Liver (tissue), 9 donors: ENCODE results near the gene WDR7. TPM values are rescaled to one million over a fixed set of nuclear protein-coding genes. Genes with fewer than 3 reads are reported as not detected.

Source experiments
- DNase-seq: peaks from one replicate; pipeline ENCODE4 v3.0.0-alpha.2; 2017; ENCODE audit warnings: low spot score
- H3K27ac ChIP-seq, 2 donors: one replicate each; pipeline ENCODE4 v1.7.0; 2013; ENCODE audit warnings: inconsistent platforms in 2 of 2, low read length in 2 of 2, control low read depth in 1 of 2, low read depth in 1 of 2, mild to moderate bottlenecking in 1 of 2
- H3K27me3 ChIP-seq, 4 donors: one replicate each; pipeline versions ENCODE4 v1.6.1 to v1.7.0; 2013; ENCODE audit warnings: low read length in 3 of 4, inconsistent platforms in 1 of 4, mild to moderate bottlenecking in 1 of 4, moderate library complexity in 1 of 4; ENCODE audit not compliant: control insufficient read depth in 4 of 4, insufficient read depth in 4 of 4
- H3K36me3 ChIP-seq, 4 donors: one replicate each; pipeline versions ENCODE4 v1.6.1 to v1.7.0; 2013; ENCODE audit warnings: low read length in 3 of 4, mild to moderate bottlenecking in 3 of 4, low read depth in 1 of 4, moderate library complexity in 1 of 4; ENCODE audit not compliant: control insufficient read depth in 4 of 4, insufficient read depth in 3 of 4
- H3K4me1 ChIP-seq, 4 donors: one replicate each; pipeline versions ENCODE4 v1.6.1 to v1.7.0; 2013; ENCODE audit warnings: low read length in 3 of 4, mild to moderate bottlenecking in 3 of 4, moderate library complexity in 1 of 4; ENCODE audit not compliant: control insufficient read depth in 4 of 4, insufficient read depth in 4 of 4
- H3K4me3 ChIP-seq, 3 donors: one replicate each; pipeline versions ENCODE4 v1.6.1 to v1.7.0; 2013; ENCODE audit warnings: low read length in 3 of 3, control low read depth in 1 of 3, low read depth in 1 of 3, mild to moderate bottlenecking in 1 of 3
- H3K9ac ChIP-seq, 2 donors: one replicate each; pipeline ENCODE4 v1.7.0; 2013; ENCODE audit warnings: low read length in 2 of 2, mild to moderate bottlenecking in 2 of 2, moderate library complexity in 2 of 2, control low read depth in 1 of 2, low read depth in 1 of 2
- H3K9me3 ChIP-seq, 4 donors: one replicate each; pipeline versions ENCODE4 v1.6.1 to v1.7.0; 2013; ENCODE audit warnings: low read length in 3 of 4; ENCODE audit not compliant: control insufficient read depth in 4 of 4
- FOXA1 ChIP-seq: IDR thresholded peaks from 2 replicates; pipeline ENCODE4 v1.6.1; 2016; ENCODE audit warnings: antibody characterized with exemption
- FOXA2 ChIP-seq: IDR thresholded peaks from 2 replicates; pipeline ENCODE4 v1.6.1; 2016; ENCODE audit warnings: antibody characterized with exemption
- GABPA ChIP-seq, 2 donors: IDR thresholded peaks in 1 of 2; conservative IDR thresholded peaks in 1 of 2; 2 replicates each; pipeline ENCODE4 v1.6.1; 2016; ENCODE audit warnings: antibody characterized with exemption in 2 of 2, mild to moderate bottlenecking in 1 of 2, moderate library complexity in 1 of 2
- HNF4A ChIP-seq, 2 donors: conservative IDR thresholded peaks; 2 replicates each; pipeline ENCODE4 v1.6.1; 2016; ENCODE audit warnings: antibody characterized with exemption in 2 of 2, mild to moderate bottlenecking in 2 of 2
- NR2F2 ChIP-seq: IDR thresholded peaks from 2 replicates; pipeline ENCODE4 v1.6.1; 2016; ENCODE audit warnings: antibody characterized with exemption
- RAD21 ChIP-seq, 2 donors: IDR thresholded peaks; 2 replicates each; pipeline ENCODE4 v1.6.1; 2016; ENCODE audit warnings: antibody characterized with exemption in 2 of 2, mild to moderate bottlenecking in 2 of 2
- RXRA ChIP-seq, 2 donors: IDR thresholded peaks; 2 replicates each; pipeline ENCODE4 v1.6.1; 2017 to 2018; ENCODE audit warnings: antibody characterized with exemption in 2 of 2, mild to moderate bottlenecking in 1 of 2
- SP1 ChIP-seq: IDR thresholded peaks from 2 replicates; pipeline ENCODE4 v1.6.1; 2018; ENCODE audit warnings: antibody characterized with exemption, mild to moderate bottlenecking
- TAF1 ChIP-seq: conservative IDR thresholded peaks from 2 replicates; pipeline ENCODE4 v1.6.1; 2016; ENCODE audit warnings: antibody characterized with exemption, mild to moderate bottlenecking
- YY1 ChIP-seq: IDR thresholded peaks from 2 replicates; pipeline ENCODE4 v1.6.1; 2016; ENCODE audit warnings: antibody characterized with exemption, mild to moderate bottlenecking
- WGBS: extraction: QIAGEN DNeasy Blood & Tissue Kit; methylation state at CpG from one replicate; pipeline ENCODE4 v1.1.7; 2013; 5-methylcytosine and 5-hydroxymethylcytosine counted together
- polyA plus RNA-seq, 2 donors: library from polyadenylated mRNA; stranded (reverse) in 1 of 2; unstranded in 1 of 2; fragments of 200-250 nt in 1 of 2; fragments of >200 nt in 1 of 2; fragmentation: Nextera tagmentation in 1 of 2; extraction: Ambion mirVana in 1 of 2; gene quantifications; one replicate each; pipeline versions ENCODE4 v1.2.1 to v1.2.3, GENCODE V29; 2013 to 2015
- total RNA-seq, 2 donors: library from RNA; depleted of rRNA; stranded (reverse); fragments of >200 nt; gene quantifications; one replicate each; pipeline ENCODE4 v1.2.3, GENCODE V29; 2014
- TF ChIP-seq, protein P1 (sequence below): IDR thresholded peaks from 2 replicates; pipeline ENCODE4 v1.6.1; 2016; ENCODE audit warnings: antibody characterized with exemption, mild to moderate bottlenecking
- TF ChIP-seq, protein P2 (sequence below): IDR thresholded peaks from 2 replicates; pipeline ENCODE4 v1.6.1; 2016; ENCODE audit warnings: antibody characterized with exemption
- TF ChIP-seq, protein P3 (sequence below): IDR thresholded peaks from 2 replicates; pipeline ENCODE4 v1.6.1; 2016; ENCODE audit warnings: antibody characterized with exemption
- TF ChIP-seq, protein P4 (sequence below): IDR thresholded peaks from 2 replicates; pipeline ENCODE4 v1.6.1; 2016; ENCODE audit warnings: antibody characterized with exemption
- donor health status: healthy.
- donor health status: healthy.
- donor health status: healthy.
- donor health status: healthy.
- donor health status: healthy.

WDR7 gene
- total and polyA plus RNA-seq, 4 donors, result 4.5 to 26.6 (median 13.2) TPM

DNA sequence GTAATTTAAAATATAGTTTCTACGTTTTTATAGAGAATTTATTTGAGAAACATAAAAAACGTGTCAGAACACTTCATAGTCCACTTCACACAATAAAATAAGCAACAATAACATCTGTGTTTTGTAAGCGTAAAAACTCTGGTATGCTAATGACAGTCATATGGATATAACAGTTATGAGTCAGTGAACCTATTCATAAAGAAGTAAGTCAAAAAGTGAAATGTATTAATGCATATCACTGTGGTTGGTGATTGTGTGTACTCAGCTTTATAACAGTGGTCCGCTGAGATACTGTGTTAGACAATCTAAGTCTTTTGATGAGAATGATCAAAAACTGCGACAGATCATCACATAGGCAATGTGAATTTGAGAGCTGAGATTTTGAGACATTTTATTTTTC is 153.2 kb downstream of the WDR7 start:
- Histone ChIP-seq H3K36me3 (no peaks in the 10 kb centered on the region), H3K27ac (no peak overlapping the region), H3K4me1 (no peaks in the 10 kb centered on the region), H3K9ac (no peak overlapping the region), H3K9me3 (no peaks in the 10 kb centered on the region), H3K27me3 (no peaks in the 10 kb centered on the region), H3K4me3 (no peak overlapping the region)
- WGBS, result 95% methylated on average over 5 of the region's 5 CpGs
- DNase-seq, result no peak
- no peak for TF ChIP-seq HNF4A (conservative IDR thresholded peaks at IDR 0.05)
- no peak for TF ChIP-seq FOXA1
- no peak for TF ChIP-seq RXRA (IDR thresholded peaks at IDR 0.05)
- TF ChIP-seq, protein P1, sequence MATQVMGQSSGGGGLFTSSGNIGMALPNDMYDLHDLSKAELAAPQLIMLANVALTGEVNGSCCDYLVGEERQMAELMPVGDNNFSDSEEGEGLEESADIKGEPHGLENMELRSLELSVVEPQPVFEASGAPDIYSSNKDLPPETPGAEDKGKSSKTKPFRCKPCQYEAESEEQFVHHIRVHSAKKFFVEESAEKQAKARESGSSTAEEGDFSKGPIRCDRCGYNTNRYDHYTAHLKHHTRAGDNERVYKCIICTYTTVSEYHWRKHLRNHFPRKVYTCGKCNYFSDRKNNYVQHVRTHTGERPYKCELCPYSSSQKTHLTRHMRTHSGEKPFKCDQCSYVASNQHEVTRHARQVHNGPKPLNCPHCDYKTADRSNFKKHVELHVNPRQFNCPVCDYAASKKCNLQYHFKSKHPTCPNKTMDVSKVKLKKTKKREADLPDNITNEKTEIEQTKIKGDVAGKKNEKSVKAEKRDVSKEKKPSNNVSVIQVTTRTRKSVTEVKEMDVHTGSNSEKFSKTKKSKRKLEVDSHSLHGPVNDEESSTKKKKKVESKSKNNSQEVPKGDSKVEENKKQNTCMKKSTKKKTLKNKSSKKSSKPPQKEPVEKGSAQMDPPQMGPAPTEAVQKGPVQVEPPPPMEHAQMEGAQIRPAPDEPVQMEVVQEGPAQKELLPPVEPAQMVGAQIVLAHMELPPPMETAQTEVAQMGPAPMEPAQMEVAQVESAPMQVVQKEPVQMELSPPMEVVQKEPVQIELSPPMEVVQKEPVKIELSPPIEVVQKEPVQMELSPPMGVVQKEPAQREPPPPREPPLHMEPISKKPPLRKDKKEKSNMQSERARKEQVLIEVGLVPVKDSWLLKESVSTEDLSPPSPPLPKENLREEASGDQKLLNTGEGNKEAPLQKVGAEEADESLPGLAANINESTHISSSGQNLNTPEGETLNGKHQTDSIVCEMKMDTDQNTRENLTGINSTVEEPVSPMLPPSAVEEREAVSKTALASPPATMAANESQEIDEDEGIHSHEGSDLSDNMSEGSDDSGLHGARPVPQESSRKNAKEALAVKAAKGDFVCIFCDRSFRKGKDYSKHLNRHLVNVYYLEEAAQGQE, result no peak
- no peak for TF ChIP-seq GABPA (IDR thresholded peaks at IDR 0.05 in 1 of 2, conservative IDR thresholded peaks at IDR 0.05 in 1 of 2)
- TF ChIP-seq TAF1, result no peak
- TF ChIP-seq SP1, result no peak
- TF ChIP-seq, protein P2, sequence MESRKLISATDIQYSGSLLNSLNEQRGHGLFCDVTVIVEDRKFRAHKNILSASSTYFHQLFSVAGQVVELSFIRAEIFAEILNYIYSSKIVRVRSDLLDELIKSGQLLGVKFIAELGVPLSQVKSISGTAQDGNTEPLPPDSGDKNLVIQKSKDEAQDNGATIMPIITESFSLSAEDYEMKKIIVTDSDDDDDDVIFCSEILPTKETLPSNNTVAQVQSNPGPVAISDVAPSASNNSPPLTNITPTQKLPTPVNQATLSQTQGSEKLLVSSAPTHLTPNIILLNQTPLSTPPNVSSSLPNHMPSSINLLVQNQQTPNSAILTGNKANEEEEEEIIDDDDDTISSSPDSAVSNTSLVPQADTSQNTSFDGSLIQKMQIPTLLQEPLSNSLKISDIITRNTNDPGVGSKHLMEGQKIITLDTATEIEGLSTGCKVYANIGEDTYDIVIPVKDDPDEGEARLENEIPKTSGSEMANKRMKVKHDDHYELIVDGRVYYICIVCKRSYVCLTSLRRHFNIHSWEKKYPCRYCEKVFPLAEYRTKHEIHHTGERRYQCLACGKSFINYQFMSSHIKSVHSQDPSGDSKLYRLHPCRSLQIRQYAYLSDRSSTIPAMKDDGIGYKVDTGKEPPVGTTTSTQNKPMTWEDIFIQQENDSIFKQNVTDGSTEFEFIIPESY, result no peak

DNA sequence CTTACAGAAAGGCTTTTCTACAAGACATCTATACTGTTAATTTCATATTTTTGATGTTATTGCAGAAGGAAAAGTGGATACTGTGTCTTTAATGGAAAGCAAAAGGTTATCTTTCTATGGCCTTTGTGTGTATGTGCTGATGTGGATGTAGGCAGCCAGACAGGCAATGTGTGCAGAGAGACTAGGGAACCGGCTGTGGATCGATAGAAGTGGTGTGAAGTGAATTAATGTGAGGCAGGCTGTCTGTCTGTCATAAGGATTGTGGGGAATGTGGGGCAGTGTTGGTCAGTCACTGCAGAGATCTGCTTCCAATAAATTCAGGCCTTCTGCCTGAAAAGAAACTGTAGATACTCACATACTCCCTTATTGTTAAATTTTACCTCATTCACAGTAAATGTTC is 156.7 kb downstream of the WDR7 start:
- Histone ChIP-seq H3K4me1 (no peaks in the 10 kb centered on the region), H3K27me3 (no peaks in the 10 kb centered on the region), H3K4me3 (no peak overlapping the region), H3K9ac (no peak overlapping the region), H3K9me3 (no peaks in the 10 kb centered on the region), H3K27ac (no peak overlapping the region), H3K36me3 (peaks cover 0 to 2% (median under 1%) of the 10 kb centered on the region in 4 donors)
- 69% methylated on average over 2 of the region's 2 CpGs for WGBS
- TF ChIP-seq FOXA2, result no peak
- no peak for TF ChIP-seq NR2F2
- TF ChIP-seq YY1, result no peak
- TF ChIP-seq, protein P3, sequence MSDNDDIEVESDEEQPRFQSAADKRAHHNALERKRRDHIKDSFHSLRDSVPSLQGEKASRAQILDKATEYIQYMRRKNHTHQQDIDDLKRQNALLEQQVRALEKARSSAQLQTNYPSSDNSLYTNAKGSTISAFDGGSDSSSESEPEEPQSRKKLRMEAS, result no peak
- TF ChIP-seq, protein P4, sequence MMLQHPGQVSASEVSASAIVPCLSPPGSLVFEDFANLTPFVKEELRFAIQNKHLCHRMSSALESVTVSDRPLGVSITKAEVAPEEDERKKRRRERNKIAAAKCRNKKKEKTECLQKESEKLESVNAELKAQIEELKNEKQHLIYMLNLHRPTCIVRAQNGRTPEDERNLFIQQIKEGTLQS, result no peak
- TF ChIP-seq TAF1, result no peak
- TF ChIP-seq HNF4A (conservative IDR thresholded peaks at IDR 0.05), result no peak
- TF ChIP-seq, protein P2, result no peak
- TF ChIP-seq, protein P1, result no peak
- no peak for TF ChIP-seq RAD21 (IDR thresholded peaks at IDR 0.05)
- TF ChIP-seq FOXA1, result no peak
- DNase-seq, result no peak
